Activated T-helper 17 cell treated with anti-CD3 and anti-CD28 coated beads, Interleukin-2, amount 50 U/mL, for 72 hours (primary cell): ENCODE data around the gene TUBGCP3. TPM values are rescaled to one million over a fixed set of nuclear protein-coding genes. Genes with fewer than 3 reads are reported as not detected.

Experiments
- ATAC-seq: fragments of 150-1000 bp; cut with Tn5 transposase; replicated peaks from 2 replicates; pipeline ENCODE4 v1.10.0; 2021; ENCODE audit warnings: mild to moderate bottlenecking, moderate library complexity
- H3K27ac Mint-ChIP-seq: one replicate; pipeline ENCODE4 v1.8.0; 2022; ENCODE audit warnings: mixed read lengths
- H3K27me3 Mint-ChIP-seq: one replicate; pipeline ENCODE4 v1.8.0; 2022; ENCODE audit warnings: mixed read lengths
- H3K36me3 Mint-ChIP-seq: one replicate; pipeline ENCODE4 v1.8.0; 2022; ENCODE audit warnings: low read depth, mild to moderate bottlenecking, mixed read lengths
- H3K4me1 Mint-ChIP-seq: one replicate; pipeline ENCODE4 v1.8.0; 2022; ENCODE audit warnings: mixed read lengths
- H3K4me3 Mint-ChIP-seq: one replicate; pipeline ENCODE4 v1.8.0; 2022; ENCODE audit warnings: mild to moderate bottlenecking, mixed read lengths
- H3K9me3 Mint-ChIP-seq: one replicate; pipeline ENCODE4 v1.8.0; 2022; ENCODE audit warnings: mixed read lengths
- total RNA-seq, 2 donors: library from RNA; stranded (reverse); gene quantifications; one replicate each; pipeline ENCODE4 v1.2.3, GENCODE V29; 2022

TUBGCP3 gene
- total RNA-seq, 2 donors from 2014 or later: 31.3 to 46.4 TPM

- Mint-ChIP-seq H3K27ac (no peak overlapping the region), H3K27me3 (peaks cover 18% of the 10 kb centered on the region), H3K9me3 (no peaks in the 10 kb centered on the region), H3K4me3 (no peak overlapping the region), H3K36me3 (no peaks in the 10 kb centered on the region), H3K4me1 (no peaks in the 10 kb centered on the region)
- ATAC-seq: no peak
These were observed 152.0 kb downstream of the TUBGCP3 start for GRCh38 chr13:112435973-112436372.

Other genes with a start within 250 kb of the TUBGCP3 start
- not detected for gene SPACA7, start 211.8 kb downstream of the TUBGCP3 start, total RNA-seq
- gene ATP11A, start 101.9 kb upstream of the TUBGCP3 start, total RNA-seq: 10 to 100 TPM; 39.7 to 48.6 TPM